Astrocyte (in vitro differentiated cells and primary cell): Measurements from ENCODE around the gene PPP2R2C. TPM values are rescaled to one million over a fixed set of nuclear protein-coding genes. Genes with fewer than 3 reads are reported as not detected.
A peak's percentile ranks its signal among the peaks of the same experiment; 100 is the strongest.

Experiments used
- DNase-seq: peaks from one replicate; pipeline ENCODE4 v3.0.0-alpha.2; 2010; ENCODE audit warnings: low read depth
- FAIRE-seq: peaks from 2 replicates; lab custom pipeline; 2011; peaks lifted over from hg19 to GRCh38; lab: Jason Lieb, UNC
- H2AFZ ChIP-seq: 2 replicates; pipeline ENCODE4 v1.6.0; 2012; ENCODE audit warnings: low read depth, low read length, inconsistent platforms
- H3K27ac ChIP-seq: 2 replicates; pipeline ENCODE4 v1.5.1; 2011; ENCODE audit warnings: low read depth, low read length, inconsistent platforms
- H3K27me3 ChIP-seq: 2 replicates; pipeline ENCODE4 v1.6.0; 2011; ENCODE audit warnings: low read length, inconsistent platforms; ENCODE audit not compliant: insufficient read depth
- H3K36me3 ChIP-seq: 2 replicates; pipeline ENCODE4 v1.5.1; 2011; ENCODE audit warnings: low read length, inconsistent platforms; ENCODE audit not compliant: insufficient read depth
- H3K4me1 ChIP-seq: 2 replicates; pipeline ENCODE4 v1.5.1; 2011; ENCODE audit warnings: low read length, inconsistent platforms; ENCODE audit not compliant: insufficient read depth
- H3K4me2 ChIP-seq: 2 replicates; pipeline ENCODE4 v1.6.0; 2012; ENCODE audit warnings: low read length, inconsistent platforms
- H3K4me3 ChIP-seq: 2 replicates; pipeline ENCODE4 v1.5.1; 2011; ENCODE audit warnings: low read depth, mild to moderate bottlenecking, low read length, inconsistent platforms; ENCODE audit not compliant: insufficient read depth
- H3K79me2 ChIP-seq: 2 replicates; pipeline ENCODE4 v1.6.0; 2012; ENCODE audit warnings: mild to moderate bottlenecking, low read length, inconsistent platforms; ENCODE audit not compliant: insufficient read depth
- H3K9ac ChIP-seq: 2 replicates; pipeline ENCODE4 v1.6.0; 2012; ENCODE audit warnings: mild to moderate bottlenecking, low read length, inconsistent platforms
- H3K9me3 ChIP-seq: 2 replicates; pipeline ENCODE4 v1.5.1; 2012; ENCODE audit warnings: low read depth, mild to moderate bottlenecking, low read length, inconsistent platforms; ENCODE audit not compliant: insufficient read depth
- H4K20me1 ChIP-seq: 2 replicates; pipeline ENCODE4 v1.6.0; 2012; ENCODE audit warnings: low read length, inconsistent platforms; ENCODE audit not compliant: insufficient read depth
- H3K27ac Mint-ChIP-seq: one replicate; pipeline ENCODE4 v1.8.0; 2021; ENCODE audit warnings: mild to moderate bottlenecking, mixed read lengths; ENCODE audit not compliant: unreplicated experiment
- H3K27me3 Mint-ChIP-seq: one replicate; pipeline ENCODE4 v1.8.0; 2021; ENCODE audit warnings: low read depth, mixed read lengths; ENCODE audit not compliant: unreplicated experiment
- H3K36me3 Mint-ChIP-seq: one replicate; pipeline ENCODE4 v1.8.0; 2021; ENCODE audit warnings: low read depth, mixed read lengths; ENCODE audit not compliant: unreplicated experiment
- H3K4me1 Mint-ChIP-seq: one replicate; pipeline ENCODE4 v1.8.0; 2021; ENCODE audit warnings: low read depth, mixed read lengths; ENCODE audit not compliant: unreplicated experiment
- H3K4me3 Mint-ChIP-seq: one replicate; pipeline ENCODE4 v1.8.0; 2021; ENCODE audit warnings: mild to moderate bottlenecking, moderate library complexity, mixed read lengths; ENCODE audit not compliant: unreplicated experiment
- H3K9me3 Mint-ChIP-seq: one replicate; pipeline ENCODE4 v1.8.0; 2021; ENCODE audit warnings: mild to moderate bottlenecking, mixed read lengths; ENCODE audit not compliant: unreplicated experiment
- EZH2 ChIP-seq: IDR thresholded peaks from 2 replicates; pipeline ENCODE4 v1.6.1; 2012; ENCODE audit warnings: mild to moderate bottlenecking, low read length, inconsistent platforms; ENCODE audit not compliant: insufficient read depth
- total RNA-seq: library from RNA; stranded (reverse); gene quantifications from 2 replicates; pipeline ENCODE4 v1.2.1, GENCODE V29; 2021
- TF ChIP-seq, protein P1 (sequence below): IDR thresholded peaks from 2 replicates; pipeline ENCODE4 v1.5.1; 2011; ENCODE audit warnings: low read depth, mild to moderate bottlenecking, inconsistent platforms, low read length, moderate library complexity; ENCODE audit not compliant: insufficient read depth

The PPP2R2C gene
- total RNA-seq, 1 donor from 2014 or later = 1.1 TPM

DNA sequence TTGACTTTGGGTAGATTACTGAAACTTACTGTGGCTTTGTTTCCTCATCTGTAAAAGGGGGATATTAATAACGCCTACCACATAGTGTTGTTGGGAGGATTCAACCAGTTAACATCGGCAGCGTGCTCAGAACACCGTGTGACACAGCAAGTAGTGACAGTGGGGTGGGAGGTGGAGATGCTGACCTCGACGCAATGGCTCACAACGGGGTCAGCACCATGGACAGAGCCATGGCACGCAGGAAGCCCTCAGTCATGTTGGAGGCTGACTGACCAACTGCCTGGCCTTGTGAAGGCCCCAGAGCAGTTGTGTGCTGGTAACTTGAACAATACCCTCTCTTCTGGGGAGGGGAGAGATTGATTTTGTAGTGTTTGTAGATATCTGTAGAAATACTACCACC lies 109.5 kb downstream of the PPP2R2C start:
- Histone ChIP-seq H2AFZ (no peak overlapping the region), H3K4me2 (no peak overlapping the region), H3K27me3 (no peaks in the 10 kb centered on the region), H3K9ac (no peak overlapping the region), H3K4me3 (no peak overlapping the region), H3K9me3 (no peaks in the 10 kb centered on the region), H3K4me1 (no peaks in the 10 kb centered on the region), H3K36me3 (no peaks in the 10 kb centered on the region), H3K27ac (no peak overlapping the region), H4K20me1 (no peaks in the 10 kb centered on the region), H3K79me2 (no peaks in the 10 kb centered on the region)
- Mint-ChIP-seq H3K4me1 (no peaks in the 10 kb centered on the region), H3K27me3 (peaks cover 62% of the 10 kb centered on the region), H3K36me3 (no peaks in the 10 kb centered on the region), H3K4me3 (no peak overlapping the region), H3K9me3 (peaks cover 1% of the 10 kb centered on the region), H3K27ac (no peak overlapping the region)
- FAIRE-seq (no peak), DNase-seq (peak; percentile 7)
- TF ChIP-seq EZH2 = no peak
- TF ChIP-seq, protein P1, sequence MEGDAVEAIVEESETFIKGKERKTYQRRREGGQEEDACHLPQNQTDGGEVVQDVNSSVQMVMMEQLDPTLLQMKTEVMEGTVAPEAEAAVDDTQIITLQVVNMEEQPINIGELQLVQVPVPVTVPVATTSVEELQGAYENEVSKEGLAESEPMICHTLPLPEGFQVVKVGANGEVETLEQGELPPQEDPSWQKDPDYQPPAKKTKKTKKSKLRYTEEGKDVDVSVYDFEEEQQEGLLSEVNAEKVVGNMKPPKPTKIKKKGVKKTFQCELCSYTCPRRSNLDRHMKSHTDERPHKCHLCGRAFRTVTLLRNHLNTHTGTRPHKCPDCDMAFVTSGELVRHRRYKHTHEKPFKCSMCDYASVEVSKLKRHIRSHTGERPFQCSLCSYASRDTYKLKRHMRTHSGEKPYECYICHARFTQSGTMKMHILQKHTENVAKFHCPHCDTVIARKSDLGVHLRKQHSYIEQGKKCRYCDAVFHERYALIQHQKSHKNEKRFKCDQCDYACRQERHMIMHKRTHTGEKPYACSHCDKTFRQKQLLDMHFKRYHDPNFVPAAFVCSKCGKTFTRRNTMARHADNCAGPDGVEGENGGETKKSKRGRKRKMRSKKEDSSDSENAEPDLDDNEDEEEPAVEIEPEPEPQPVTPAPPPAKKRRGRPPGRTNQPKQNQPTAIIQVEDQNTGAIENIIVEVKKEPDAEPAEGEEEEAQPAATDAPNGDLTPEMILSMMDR = no peak

DNA sequence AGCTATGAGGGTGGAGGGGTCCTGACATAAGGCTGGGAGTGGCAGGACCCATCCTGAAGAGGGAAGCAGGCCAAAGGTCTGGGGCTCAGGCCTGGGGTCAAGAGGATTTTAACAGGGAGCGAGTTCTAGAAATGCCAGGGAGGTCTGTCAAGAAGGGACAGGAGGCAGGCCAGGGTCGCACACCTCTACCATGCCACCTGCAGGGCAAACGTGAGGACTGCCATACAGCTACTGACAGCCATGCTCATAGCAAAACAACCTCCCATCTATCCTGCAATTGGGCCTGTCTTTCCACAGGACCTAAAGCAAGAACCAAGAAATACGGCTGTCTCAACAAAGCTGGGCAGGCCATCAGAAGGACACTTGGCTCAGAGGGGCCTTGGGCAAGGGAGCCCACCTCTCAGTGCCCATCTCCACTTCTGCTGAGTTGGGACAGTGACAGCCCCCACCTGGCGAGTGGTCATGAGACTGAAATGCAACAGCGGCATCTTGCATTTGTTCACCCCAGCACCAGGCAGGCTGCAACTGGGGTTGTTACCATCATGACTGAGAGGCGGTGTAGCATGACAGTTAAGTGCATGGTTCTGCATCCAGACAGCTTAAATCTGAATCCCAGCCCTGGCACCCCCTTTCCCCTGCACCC lies 110.0 kb downstream of the PPP2R2C start:
- H4K20me1 ChIP-seq = no peaks in the 10 kb centered on the region
- H3K27me3 Mint-ChIP-seq = peaks cover 59% of the 10 kb centered on the region

More for the DNA sequence above, 110.0 kb downstream of the PPP2R2C start:
- no peaks in the 10 kb centered on the region for H3K9me3 ChIP-seq
- TF ChIP-seq, protein P1 = no peak
- no peak for TF ChIP-seq EZH2
- H2AFZ ChIP-seq = no peak overlapping the region
- no peaks in the 10 kb centered on the region for H3K4me1 ChIP-seq
- no peaks in the 10 kb centered on the region for H3K27me3 ChIP-seq
- no peaks in the 10 kb centered on the region for H3K4me1 Mint-ChIP-seq
- H3K9me3 Mint-ChIP-seq = peaks cover 1% of the 10 kb centered on the region
- H3K36me3 Mint-ChIP-seq = no peaks in the 10 kb centered on the region
- no peak overlapping the region for H3K9ac ChIP-seq
- DNase-seq (no peak), FAIRE-seq (no peak)
- no peaks in the 10 kb centered on the region for H3K79me2 ChIP-seq
- H3K4me3 ChIP-seq = no peak overlapping the region
- no peak overlapping the region for H3K27ac Mint-ChIP-seq
- H3K27ac ChIP-seq = no peak overlapping the region
- no peak overlapping the region for H3K4me3 Mint-ChIP-seq
- H3K36me3 ChIP-seq = no peaks in the 10 kb centered on the region
- no peak overlapping the region for H3K4me2 ChIP-seq
